Loucy (cell line): ENCODE data around the gene PPP4C.

Experiments used
- H2AFZ ChIP-seq: fragments of 200-600 bp; sonication (generic); 2 replicates; pipeline ENCODE4 v1.6.0; 2016; ENCODE audit warnings: antibody characterized with exemption, mild to moderate bottlenecking, low read length, moderate library complexity
- H3F3A ChIP-seq: fragments of 200-600 bp; 2 replicates; pipeline ENCODE4 v1.6.0; 2016; ENCODE audit warnings: antibody characterized with exemption, low read depth, mild to moderate bottlenecking
- H3K27me3 ChIP-seq: fragments of 200-600 bp; sonication (generic); 2 replicates; pipeline ENCODE4 v1.6.1; 2014; ENCODE audit warnings: low read length, mild to moderate bottlenecking; ENCODE audit not compliant: insufficient read depth, poor library complexity, severe bottlenecking
- H3K36me3 ChIP-seq: fragments of 200-600 bp; sonication (generic); 2 replicates; pipeline ENCODE4 v1.6.1; 2016; ENCODE audit warnings: low read length; ENCODE audit not compliant: insufficient read depth
- H3K4me1 ChIP-seq: fragments of 200-600 bp; sonication (generic); 2 replicates; pipeline ENCODE4 v1.5.1; 2014; ENCODE audit warnings: low read length, mild to moderate bottlenecking; ENCODE audit not compliant: insufficient read depth, poor library complexity, severe bottlenecking
- H3K4me2 ChIP-seq: fragments of 200-600 bp; sonication (generic); 2 replicates; pipeline ENCODE4 v1.6.0; 2014; ENCODE audit warnings: antibody characterized with exemption, low read length, low read depth, mild to moderate bottlenecking; ENCODE audit not compliant: poor library complexity, severe bottlenecking
- H3K4me3 ChIP-seq: fragments of 200-600 bp; sonication (generic); 2 replicates; pipeline ENCODE4 v1.5.1; 2014; ENCODE audit warnings: low read length, mild to moderate bottlenecking, mixed read lengths; ENCODE audit not compliant: poor library complexity, severe bottlenecking
- H3K79me2 ChIP-seq: fragments of 200-600 bp; sonication (generic); 2 replicates; pipeline ENCODE4 v1.6.1; 2014; ENCODE audit warnings: low read length; ENCODE audit not compliant: insufficient read depth
- H3K9ac ChIP-seq: fragments of 200-600 bp; sonication (generic); 2 replicates; pipeline ENCODE4 v1.6.0; 2014; ENCODE audit warnings: mild to moderate bottlenecking, low read depth, low read length, moderate library complexity; ENCODE audit not compliant: poor library complexity, severe bottlenecking
- H3K9me2 ChIP-seq: fragments of 200-600 bp; sonication (generic); replicated peaks from 2 replicates; pipeline ENCODE4 v1.6.1; 2016; ENCODE audit warnings: low read depth, low read length, mixed read lengths
- H3K9me3 ChIP-seq: fragments of 200-600 bp; sonication (generic); 2 replicates; pipeline ENCODE4 v1.6.1; 2014; ENCODE audit warnings: mild to moderate bottlenecking, antibody characterized with exemption, low read length, low read depth; ENCODE audit not compliant: insufficient read depth
- H4K20me1 ChIP-seq: fragments of 200-600 bp; sonication (generic); 2 replicates; pipeline ENCODE4 v1.6.0; 2014; ENCODE audit warnings: antibody characterized with exemption, low read length, mild to moderate bottlenecking; ENCODE audit not compliant: insufficient read depth, poor library complexity, severe bottlenecking
- CTCF ChIP-seq: fragments of 200-600 bp; sonication (generic); conservative IDR thresholded peaks from 2 replicates; pipeline ENCODE4 v1.5.1; 2014; ENCODE audit warnings: mild to moderate bottlenecking, antibody characterized with exemption, low read length
- EZH2phosphoT487 ChIP-seq: fragments of 200-600 bp; IDR thresholded peaks from 2 replicates; pipeline ENCODE4 v1.6.1; 2018; ENCODE audit warnings: antibody characterized with exemption, mild to moderate bottlenecking, moderate library complexity, borderline replicate concordance

Gene PPP4C

GRCh38 chr16:30084816-30085159 lies 9.0 kb downstream of the PPP4C start:
- no peak overlapping the region for H3K4me2 ChIP-seq
- no peak overlapping the region for H2AFZ ChIP-seq
- no peaks in the 10 kb centered on the region for H3K9me2 ChIP-seq
- H4K20me1 ChIP-seq: no peaks in the 10 kb centered on the region
- peaks cover 19% of the 10 kb centered on the region; the same call in 1 of the 2 replicates for H3K79me2 ChIP-seq
- H3K9me3 ChIP-seq: no peaks in the 10 kb centered on the region
- H3K27me3 ChIP-seq: no peaks in the 10 kb centered on the region
- TF ChIP-seq EZH2phosphoT487: no peak
- TF ChIP-seq CTCF: no peak
- no peak overlapping the region for H3K9ac ChIP-seq
- H3K4me3 ChIP-seq: no peak overlapping the region
- peaks cover under 1% of the 10 kb centered on the region for H3K4me1 ChIP-seq
- H3K36me3 ChIP-seq: peaks cover 49% of the 10 kb centered on the region; the same call in 1 of the 2 replicates
- peaks cover 3% of the 10 kb centered on the region; the same call in 1 of the 2 replicates for H3F3A ChIP-seq

- Histone ChIP-seq H3F3A (peaks cover 3% of the 10 kb centered on the region; the same call in 1 of the 2 replicates), H3K27me3 (no peaks in the 10 kb centered on the region), H3K79me2 (peaks cover 15% of the 10 kb centered on the region; the same call in 1 of the 2 replicates), H2AFZ (no peak overlapping the region), H3K4me2 (no peak overlapping the region), H3K9me2 (no peaks in the 10 kb centered on the region), H3K4me1 (peaks cover 5% of the 10 kb centered on the region), H3K9me3 (no peaks in the 10 kb centered on the region), H3K36me3 (peaks cover 44% of the 10 kb centered on the region; the same call in 1 of the 2 replicates), H3K4me3 (no peak overlapping the region), H3K9ac (no peak overlapping the region), H4K20me1 (no peaks in the 10 kb centered on the region)
- TF ChIP-seq CTCF (no peak), EZH2phosphoT487 (no peak)
Observed at GRCh38 chr16:30085247-30085646, 9.5 kb downstream of the PPP4C start.

- no peaks in the 10 kb centered on the region for H4K20me1 ChIP-seq
Observed at GRCh38 chr16:30085820-30086219, 10.0 kb downstream of the PPP4C start.

More at GRCh38 chr16:30085820-30086219, 10.0 kb downstream of the PPP4C start:
- no peak for TF ChIP-seq EZH2phosphoT487
- TF ChIP-seq CTCF: no peak
- Histone ChIP-seq H3K36me3 (peaks cover 42% of the 10 kb centered on the region; the same call in 1 of the 2 replicates), H3K4me3 (no peak overlapping the region), H3F3A (peaks cover 3% of the 10 kb centered on the region; the same call in 1 of the 2 replicates), H3K27me3 (no peaks in the 10 kb centered on the region), H3K4me2 (no peak overlapping the region), H3K79me2 (peaks cover 9% of the 10 kb centered on the region; the same call in 1 of the 2 replicates), H3K9me2 (no peaks in the 10 kb centered on the region), H3K9me3 (no peaks in the 10 kb centered on the region), H2AFZ (no peak overlapping the region), H3K9ac (no peak overlapping the region), H3K4me1 (peaks cover 11% of the 10 kb centered on the region)
